IMR-90 (cell line): Measurements from ENCODE around the gene BTN1A1. TPM values are rescaled to one million over a fixed set of nuclear protein-coding genes. Genes with fewer than 3 reads are reported as not detected.

Source experiments
- ATAC-seq: fragments of 200-7000 bp; cut with Tn5 transposase; 2 replicates; pipeline ENCODE4 v1.9.1; 2020; ENCODE audit warnings: low read depth, mild to moderate bottlenecking, moderate library complexity
- BruUV-seq: library from RNA; stranded (reverse); fragments of 400-500 nt; replicated peaks from 2 replicates; lab custom pipeline; 2021; lab: Mats Ljungman, UMichigan
- CTCF ChIA-PET: fragments of 300-600 bp; formaldehyde crosslinking; extraction: SDS; loops from one replicate; lab custom pipeline; 2021; ENCODE audit warnings: antibody characterized with exemption; lab: Yijun Ruan, JAX
- POLR2A ChIA-PET: fragments of 300-600 bp; sonication (Branson Sonifier 250); formaldehyde crosslinking; loops from one replicate; lab custom pipeline; 2022; ENCODE audit warnings: antibody characterized with exemption; ENCODE audit not compliant: unreplicated experiment; lab: Charles Lee
- DNase-seq: peaks from one replicate; pipeline ENCODE4 v3.0.0; 2013
- H2AFZ ChIP-seq: replicated peaks from 2 replicates; pipeline ENCODE3; 2013; ENCODE audit warnings: low read length, mild to moderate bottlenecking; ENCODE audit not compliant: poor library complexity
- H2AK5ac ChIP-seq: 2 replicates; pipeline ENCODE4 v1.6.1; 2013; ENCODE audit warnings: low read depth, low read length, inconsistent platforms
- H2AK9ac ChIP-seq: replicated peaks from 2 replicates; pipeline ENCODE3; 2013; ENCODE audit warnings: mild to moderate bottlenecking, low read depth, low read length, moderate library complexity; ENCODE audit not compliant: poor library complexity
- H2BK120ac ChIP-seq: 2 replicates; pipeline ENCODE4 v1.6.1; 2013; ENCODE audit warnings: low read depth, low read length, inconsistent platforms
- H2BK15ac ChIP-seq: 3 replicates; pipeline ENCODE4 v1.6.1; 2013; ENCODE audit warnings: low read depth, low read length, inconsistent platforms
- H2BK20ac ChIP-seq: 2 replicates; pipeline ENCODE4 v1.6.1; 2013; ENCODE audit warnings: low read depth, mild to moderate bottlenecking, inconsistent platforms, low read length, moderate library complexity
- H2BK5ac ChIP-seq: 2 replicates; pipeline ENCODE4 v1.6.1; 2013; ENCODE audit warnings: mild to moderate bottlenecking, low read depth, low read length, inconsistent platforms; ENCODE audit not compliant: poor library complexity, severe bottlenecking
- H3K14ac ChIP-seq: replicated peaks from 2 replicates; pipeline ENCODE4 v1.6.1; 2013; ENCODE audit warnings: low read depth, low read length, inconsistent platforms
- H3K18ac ChIP-seq: 2 replicates; pipeline ENCODE4 v1.6.1; 2013; ENCODE audit warnings: low read depth, low read length, control low read depth
- H3K23ac ChIP-seq: 2 replicates; pipeline ENCODE4 v1.6.1; 2013; ENCODE audit warnings: low read depth, low read length, inconsistent platforms
- H3K27ac ChIP-seq: 2 replicates; pipeline ENCODE4 v1.5.1; 2013; ENCODE audit warnings: mild to moderate bottlenecking, control low read depth, low read length; ENCODE audit not compliant: insufficient read depth
- H3K27me3 ChIP-seq: 2 replicates; pipeline ENCODE4 v1.6.1; 2013; ENCODE audit warnings: low read length; ENCODE audit not compliant: control insufficient read depth, insufficient read depth
- H3K36me3 ChIP-seq: 2 replicates; pipeline ENCODE4 v1.6.1; 2013; ENCODE audit warnings: low read length, mixed read lengths; ENCODE audit not compliant: control insufficient read depth, insufficient read depth
- H3K4ac ChIP-seq: 2 replicates; pipeline ENCODE4 v1.6.1; 2013; ENCODE audit warnings: low read depth, low read length, inconsistent platforms
- H3K4me1 ChIP-seq: 2 replicates; pipeline ENCODE4 v1.6.1; 2013; ENCODE audit warnings: low read length, mixed read lengths; ENCODE audit not compliant: control insufficient read depth, insufficient read depth
- H3K4me2 ChIP-seq: 2 replicates; pipeline ENCODE4 v1.6.1; 2013; ENCODE audit warnings: low read depth, mild to moderate bottlenecking, control low read depth, low read length, moderate library complexity
- H3K4me3 ChIP-seq: 2 replicates; pipeline ENCODE4 v1.5.1; 2013; ENCODE audit warnings: low read depth, mild to moderate bottlenecking, control low read depth, low read length, moderate library complexity; ENCODE audit not compliant: insufficient read depth
- H3K56ac ChIP-seq: 2 replicates; pipeline ENCODE4 v1.6.1; 2013; ENCODE audit warnings: low read length, inconsistent platforms; ENCODE audit not compliant: insufficient read depth; ENCODE audit errors: extremely low read depth
- H3K79me1 ChIP-seq, 2 experiments: 2 replicates each; pipeline ENCODE4 v1.6.1; 2013; ENCODE audit warnings: low read length in 2 of 2, inconsistent platforms in 1 of 2, low read depth in 1 of 2
- H3K9ac ChIP-seq: 2 replicates; pipeline ENCODE4 v1.6.1; 2013; ENCODE audit warnings: low read depth, low read length, control low read depth
- H3K9me1 ChIP-seq: 2 replicates; pipeline ENCODE4 v1.6.1; 2013; ENCODE audit warnings: low read length, inconsistent platforms; ENCODE audit not compliant: insufficient read depth
- H3K9me3 ChIP-seq: 2 replicates; pipeline ENCODE4 v1.6.1; 2013; ENCODE audit warnings: low read length; ENCODE audit not compliant: control insufficient read depth, insufficient read depth
- H4K20me1 ChIP-seq: 2 replicates; pipeline ENCODE4 v1.6.1; 2013; ENCODE audit warnings: low read length, inconsistent platforms; ENCODE audit not compliant: insufficient read depth
- H4K5ac ChIP-seq: 2 replicates; pipeline ENCODE4 v1.6.1; 2013; ENCODE audit warnings: mild to moderate bottlenecking, low read depth, low read length, control low read depth
- H4K8ac ChIP-seq, 2 experiments: 2 replicates each; pipeline ENCODE4 v1.6.1; 2013; ENCODE audit warnings: low read depth in 2 of 2, low read length in 2 of 2, control low read depth in 1 of 2, inconsistent platforms in 1 of 2
- H4K91ac ChIP-seq: 2 replicates; pipeline ENCODE4 v1.6.1; 2013; ENCODE audit warnings: low read depth, low read length, inconsistent platforms; ENCODE audit not compliant: insufficient read depth
- BHLHE40 ChIP-seq: fragments of 150-350 bp; IDR thresholded peaks from 2 replicates; pipeline ENCODE4 v1.6.1; 2016; ENCODE audit warnings: mild to moderate bottlenecking, low read depth, low read length
- CEBPB ChIP-seq: IDR thresholded peaks from 2 replicates; pipeline ENCODE4 v1.6.1; 2012; ENCODE audit warnings: low read depth, low read length, improper control_type of control experiment
- CHD1 ChIP-seq: IDR thresholded peaks from 2 replicates; pipeline ENCODE4 v1.6.1; 2012; ENCODE audit warnings: low read depth, low read length, improper control_type of control experiment
- CTCF ChIP-seq: conservative IDR thresholded peaks from 2 replicates; pipeline ENCODE4 v1.5.1; 2012; ENCODE audit warnings: mild to moderate bottlenecking, low read depth, low read length, improper control_type of control experiment
- ELK1 ChIP-seq: fragments of 150-350 bp; IDR thresholded peaks from 2 replicates; pipeline ENCODE4 v1.6.1; 2016; ENCODE audit warnings: low read depth, mild to moderate bottlenecking, low read length, moderate library complexity, borderline replicate concordance
- FOS ChIP-seq: fragments of 150-350 bp; IDR thresholded peaks from 2 replicates; pipeline ENCODE4 v1.6.1; 2016; ENCODE audit warnings: low read depth, low read length
- MAFK ChIP-seq: IDR thresholded peaks from 2 replicates; pipeline ENCODE4 v1.6.1; 2012; ENCODE audit warnings: low read depth, low read length, improper control_type of control experiment
- MAZ ChIP-seq: IDR thresholded peaks from 2 replicates; pipeline ENCODE4 v1.6.1; 2012; ENCODE audit warnings: low read depth, mild to moderate bottlenecking, low read length, improper control_type of control experiment, moderate library complexity, borderline replicate concordance
- MXI1 ChIP-seq: IDR thresholded peaks from 2 replicates; pipeline ENCODE4 v1.6.1; 2012; ENCODE audit warnings: low read depth, mild to moderate bottlenecking, low read length, moderate library complexity, borderline replicate concordance
- NFE2L2 ChIP-seq: fragments of 150-350 bp; IDR thresholded peaks from 2 replicates; pipeline ENCODE4 v1.6.1; 2016; ENCODE audit warnings: low read depth, mild to moderate bottlenecking, low read length
- POLR2A ChIP-seq: IDR thresholded peaks from 2 replicates; pipeline ENCODE4 v1.6.1; 2012; ENCODE audit warnings: mild to moderate bottlenecking, low read depth, low read length
- RAD21 ChIP-seq: IDR thresholded peaks from 2 replicates; pipeline ENCODE4 v1.6.1; 2012; ENCODE audit warnings: low read length, improper control_type of control experiment
- RCOR1 ChIP-seq: IDR thresholded peaks from 2 replicates; pipeline ENCODE4 v1.6.1; 2012; ENCODE audit warnings: mild to moderate bottlenecking, low read length, improper control_type of control experiment; ENCODE audit not compliant: insufficient replicate concordance
- RFX5 ChIP-seq: IDR thresholded peaks from 2 replicates; pipeline ENCODE4 v1.8.0; 2012; ENCODE audit warnings: low read depth, mild to moderate bottlenecking, low read length, moderate library complexity
- SMC3 ChIP-seq: fragments of 150-350 bp; IDR thresholded peaks from 2 replicates; pipeline ENCODE4 v1.6.1; 2016; ENCODE audit warnings: low read depth, mild to moderate bottlenecking, antibody characterized with exemption, low read length, moderate library complexity
- USF2 ChIP-seq: fragments of 150-350 bp; IDR thresholded peaks from 2 replicates; pipeline ENCODE4 v1.6.1; 2017; ENCODE audit warnings: mild to moderate bottlenecking, antibody characterized with exemption, low read length, low read depth
- WGBS, 2 experiments: methylation state at CpG; one replicate each; pipeline versions ENCODE4 v1.1.5 to v1.1.7; 2013; ENCODE audit warnings: missing lambda C conversion rate in 2 of 2; ENCODE audit not compliant: insufficient read length in 1 of 2; ENCODE audit errors: extremely low coverage in 2 of 2; 5-methylcytosine and 5-hydroxymethylcytosine counted together
- dilution Hi-C: fragments of 300-500 bp; cut with HindIII; formaldehyde crosslinking; loops from one replicate; pipeline ENCODE4 v1.14.3; 2018; ENCODE audit warnings: low sequenced_read_pairs; ENCODE audit not compliant: unreplicated experiment
- in situ Hi-C: fragments of 300-500 bp; cut with MboI; formaldehyde crosslinking; loops from 3 replicates; pipeline ENCODE4 v1.14.3; 2019; ENCODE audit warnings: low sequenced_read_pairs, inconsistent platforms, mixed read lengths
- intact Hi-C: fragments of 100-400 bp; cut with micrococcal nuclease; formaldehyde crosslinking; loops from 2 replicates; pipeline ENCODE4 v1.10.0; 2022
- polyA plus RNA-seq, 3 experiments: library from polyadenylated mRNA; depleted of rRNA; stranded (reverse); fragments of >200 nt; gene quantifications; 2 replicates each; pipeline ENCODE4 v1.2.3, GENCODE V29; 2012; ENCODE audit warnings: low replicate concordance in 1 of 3
- total RNA-seq: library from RNA; depleted of rRNA; stranded (reverse); fragments of >200 nt; gene quantifications from 2 replicates; pipeline ENCODE4 v1.2.3, GENCODE V29; 2012

The BTN1A1 gene
- total and polyA plus RNA-seq, 2 of the 4 experiments (the other 2 are of a cell fraction), result not detected

- BruUV-seq, result no TSS peak
- POLR2A ChIA-PET, result no interaction called here
- H3K18ac ChIP-seq, result no peak overlapping the region
- no peak overlapping the region for H3K56ac ChIP-seq
- H2BK5ac ChIP-seq, result no peak overlapping the region
- no peak overlapping the region for H4K91ac ChIP-seq
- H3K27me3 ChIP-seq, result no peaks in the 10 kb centered on the region
- ATAC-seq (no peak), DNase-seq (no peak)
- no peak overlapping the region for H2AK9ac ChIP-seq
- peaks cover 0 to 8% of the 10 kb centered on the region in 2 experiments; a peak in 1 of 4 replicates for H3K79me1 ChIP-seq
- H3K14ac ChIP-seq, result no peak overlapping the region
- no peak overlapping the region for H3K4me2 ChIP-seq
- no peaks in the 10 kb centered on the region for H3K9me3 ChIP-seq
- H2BK15ac ChIP-seq, result no peak overlapping the region
- no peaks in the 10 kb centered on the region for H4K20me1 ChIP-seq
- no peak overlapping the region for H3K27ac ChIP-seq
- in situ Hi-C loops, result no loop called here
- H2AK5ac ChIP-seq, result no peak overlapping the region
- CTCF ChIA-PET, result interaction anchor here (0.6 kb wide), 1 partner anchor 17 kb away, joined by 4 read pairs; no protein-coding TSS in a partner anchor
- peaks cover 12% of the 10 kb centered on the region; the same call in 1 of the 2 replicates for H3K9me1 ChIP-seq
- H2BK120ac ChIP-seq, result no peak overlapping the region
- dilution Hi-C loops, result no loop called here
- no CpG with 5 or more reads among the region's 1 CpG for WGBS, 2 experiments
- no peak overlapping the region for H2AFZ ChIP-seq
- no peak overlapping the region for H3K4me3 ChIP-seq
- H2BK20ac ChIP-seq, result no peak overlapping the region
- H3K4ac ChIP-seq, result no peak overlapping the region
- H3K9ac ChIP-seq, result no peak overlapping the region
- intact Hi-C loops, result no loop called here
- H4K5ac ChIP-seq, result no peak overlapping the region
- TF ChIP-seq NFE2L2 (no peak), MXI1 (no peak), CHD1 (no peak), POLR2A (no peak), RCOR1 (no peak), RFX5 (no peak), MAZ (no peak), FOS (no peak), CTCF (no peak), CEBPB (no peak), USF2 (no peak), MAFK (no peak), ELK1 (no peak), SMC3 (no peak), BHLHE40 (no peak), RAD21 (no peak)
- H3K23ac ChIP-seq, result no peak overlapping the region; the same call in 1 of the 2 replicates
- H3K4me1 ChIP-seq, result peaks cover 5% of the 10 kb centered on the region
- peaks cover 4% of the 10 kb centered on the region; the same call in 1 of the 2 replicates for H3K36me3 ChIP-seq
- H4K8ac ChIP-seq, result no peak overlapping the region
Measured at GRCh38 chr6:26452631-26453235, 47.4 kb upstream of the BTN1A1 start.
